Skin epidermis (tissue), 12 donors: ENCODE measurements around the gene PLXNA4.
A peak's percentile ranks its signal among the peaks of the same experiment; 100 is the strongest.

Experiments
- H3K27ac ChIP-seq, 21 experiments: fragments of 200-600 bp; sonication (generic) in 11 of 21; one replicate each; pipeline ENCODE4 v1.5.0; 2020; ENCODE audit warnings: mild to moderate bottlenecking in 3 of 21, inconsistent platforms in 2 of 21, moderate library complexity in 2 of 21
- H3K4me3 ChIP-seq, 7 experiments: fragments of 200-600 bp; sonication (generic) in 2 of 7; one replicate each; pipeline ENCODE4 v1.5.0; 2020; ENCODE audit warnings: inconsistent platforms in 2 of 7, mild to moderate bottlenecking in 2 of 7, moderate library complexity in 1 of 7

Gene PLXNA4

GRCh38 chr7:132352800-132353199 is 223.5 kb downstream of the PLXNA4 start:
- Histone ChIP-seq H3K4me3 (no peak overlapping the region), H3K27ac (peak overlapping the region in 5 of 21 experiments; percentile 10 to 77 (median 64))

DNA sequence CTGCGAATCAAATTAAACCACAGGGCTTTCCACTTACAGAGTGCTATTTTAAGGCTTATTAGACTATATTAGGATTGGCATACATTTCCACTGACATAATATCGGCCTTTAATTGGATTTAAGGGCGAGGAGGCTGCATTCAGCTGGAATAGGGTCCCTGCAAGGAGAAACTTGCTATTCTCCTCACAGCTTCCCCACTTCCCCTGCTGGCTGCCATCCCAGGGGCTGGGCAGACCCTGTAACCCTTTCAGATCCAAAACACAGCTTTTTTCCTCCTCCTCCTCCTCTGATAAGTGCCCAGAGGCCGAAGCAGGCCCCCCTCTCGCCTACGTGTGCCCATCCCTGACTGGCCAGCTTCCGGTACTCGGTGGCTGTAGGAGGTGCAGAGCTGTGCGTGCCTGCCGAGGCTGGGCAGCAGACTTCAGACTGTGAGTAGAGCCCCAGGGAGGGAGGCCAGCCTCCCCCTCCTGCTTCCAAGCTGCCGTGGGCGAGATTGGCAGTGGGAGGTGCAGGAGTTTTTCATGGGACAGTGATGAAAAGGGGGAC is 224.2 kb downstream of the PLXNA4 start:
- Histone ChIP-seq H3K4me3 (no peak overlapping the region), H3K27ac (peak overlapping the region in 15 of 21 experiments; percentile 10 to 83 (median 45))

DNA sequence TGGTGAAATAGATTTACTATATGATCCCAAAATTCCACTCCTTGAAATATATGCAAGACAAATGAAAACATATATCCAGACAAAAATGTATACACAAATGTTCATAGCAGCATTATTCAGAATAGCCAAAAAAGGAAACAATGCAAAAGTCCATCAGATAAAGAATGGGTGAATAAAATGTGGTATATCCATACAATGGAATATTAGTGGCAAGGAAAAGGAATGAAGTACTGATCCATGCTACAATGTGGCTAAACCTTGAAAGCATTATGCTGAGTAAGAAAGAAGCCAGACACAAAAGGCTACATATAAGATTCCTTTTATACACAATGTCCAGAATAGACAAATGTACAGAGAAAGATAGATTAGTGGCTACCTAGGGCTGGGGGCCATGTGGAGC is 225.5 kb downstream of the PLXNA4 start:
- H3K27ac ChIP-seq = no peak overlapping the region
- no peak overlapping the region for H3K4me3 ChIP-seq

- no peak overlapping the region for H3K4me3 ChIP-seq
- H3K27ac ChIP-seq = no peak overlapping the region
Observed at GRCh38 chr7:132349075-132349474, 227.2 kb downstream of the PLXNA4 start.

DNA sequence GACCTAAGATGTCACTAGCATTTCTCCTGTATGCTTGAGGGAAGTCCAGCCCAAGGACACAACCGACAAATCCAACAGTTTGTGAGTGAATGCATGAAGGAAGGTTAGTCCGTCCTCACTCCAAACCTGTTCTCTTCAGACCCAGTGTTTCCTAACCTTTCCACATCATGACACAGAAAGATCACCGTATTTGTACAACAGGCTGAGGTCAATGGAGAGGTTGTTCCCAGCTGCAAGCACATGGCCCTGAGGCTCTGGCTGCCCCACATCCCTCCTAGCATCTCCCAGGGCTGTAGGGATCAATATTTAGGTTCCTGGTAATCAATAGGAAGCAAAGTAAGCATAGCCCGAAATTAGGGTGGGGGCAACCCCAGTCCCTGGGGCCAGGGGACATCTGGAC is 227.9 kb downstream of the PLXNA4 start:
- Histone ChIP-seq H3K4me3 (no peak overlapping the region), H3K27ac (no peak overlapping the region)

DNA sequence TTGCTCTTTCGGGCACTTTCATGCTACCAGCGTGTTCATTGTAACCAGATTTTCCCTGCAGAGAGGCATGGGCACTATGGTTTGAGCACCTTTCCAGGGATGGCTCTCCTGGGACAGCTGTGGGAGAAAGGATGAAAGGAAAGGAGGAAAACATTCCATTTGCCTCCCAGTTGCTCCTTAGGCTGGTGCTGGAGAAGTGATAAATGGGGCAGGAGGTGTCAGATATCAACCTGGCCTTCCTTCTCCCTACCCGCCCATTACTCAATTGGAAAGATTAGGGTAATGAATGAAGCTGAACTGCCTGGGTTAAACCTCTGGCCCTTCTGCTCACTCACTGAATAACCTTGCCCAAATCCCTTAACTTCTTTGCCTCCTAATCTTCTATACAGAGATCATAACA is 228.4 kb downstream of the PLXNA4 start:
- Histone ChIP-seq H3K27ac (no peak overlapping the region), H3K4me3 (no peak overlapping the region)

- Histone ChIP-seq H3K27ac (no peak overlapping the region), H3K4me3 (no peak overlapping the region)
Observed at GRCh38 chr7:132347123-132347522, 229.1 kb downstream of the PLXNA4 start.

DNA sequence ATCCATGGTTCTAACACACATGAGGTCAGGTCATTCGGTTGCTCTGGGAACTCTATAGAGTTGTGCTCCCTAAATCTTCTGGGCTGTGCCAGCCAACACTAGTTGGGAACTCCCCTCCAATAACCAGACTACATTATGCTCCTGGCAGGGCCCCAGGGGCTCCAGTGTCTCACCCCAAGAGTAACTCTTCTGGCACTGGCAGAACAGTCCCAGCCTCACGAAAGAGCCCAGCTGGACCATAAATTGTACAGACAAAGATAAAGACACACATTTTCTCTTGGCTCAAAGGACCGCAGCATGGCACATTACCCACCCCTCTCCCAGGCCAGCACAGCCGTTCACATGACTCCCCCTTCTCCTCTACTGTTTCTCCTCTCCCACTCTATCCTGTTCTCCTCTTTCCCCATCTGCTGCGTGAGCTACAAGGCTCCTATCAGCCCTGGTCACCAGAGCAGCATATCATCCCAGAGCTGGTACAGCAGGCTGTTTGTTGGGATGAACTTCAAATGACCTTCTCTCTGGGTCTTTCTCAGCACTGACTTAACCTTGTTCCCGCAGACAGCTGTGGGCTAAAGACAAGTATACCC is 230.6 kb downstream of the PLXNA4 start:
- H3K4me3 ChIP-seq = no peak overlapping the region
- peak overlapping the region in 1 of 21 experiments; percentile 10 for H3K27ac ChIP-seq

DNA sequence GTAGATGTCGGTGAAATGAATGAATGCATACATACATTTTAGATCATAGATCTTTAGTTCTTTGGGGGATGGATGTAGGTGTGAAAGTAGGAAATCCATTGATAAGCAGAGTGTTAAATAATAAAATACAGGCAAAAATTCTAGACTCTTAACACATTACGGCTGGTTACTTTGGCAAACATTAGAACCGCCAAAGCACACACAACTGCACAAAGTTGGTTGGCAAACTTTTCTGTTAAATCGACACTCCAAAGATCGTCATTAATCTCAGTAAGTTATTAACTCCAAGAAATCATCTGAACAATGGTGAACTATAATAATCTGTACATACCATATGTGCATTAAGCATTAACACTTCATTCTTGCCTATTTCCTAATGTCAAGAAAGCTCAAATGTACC is 231.2 kb downstream of the PLXNA4 start:
- H3K4me3 ChIP-seq = no peak overlapping the region
- no peak overlapping the region for H3K27ac ChIP-seq

- Histone ChIP-seq H3K4me3 (no peak overlapping the region), H3K27ac (peak overlapping the region in 3 of 21 experiments; percentile 39 to 43 (median 42))
Observed at GRCh38 chr7:132343199-132343598, 233.1 kb downstream of the PLXNA4 start.

- Histone ChIP-seq H3K27ac (no peak overlapping the region), H3K4me3 (no peak overlapping the region)
Observed at GRCh38 chr7:132337450-132338080, 238.7 kb downstream of the PLXNA4 start.

- H3K4me3 ChIP-seq = no peak overlapping the region
- H3K27ac ChIP-seq = no peak overlapping the region
Observed at GRCh38 chr7:132336797-132337196, 239.5 kb downstream of the PLXNA4 start.

GRCh38 chr7:132333301-132333700 is 243.0 kb downstream of the PLXNA4 start:
- Histone ChIP-seq H3K4me3 (no peak overlapping the region), H3K27ac (no peak overlapping the region)

- Histone ChIP-seq H3K27ac (no peak overlapping the region), H3K4me3 (no peak overlapping the region)
Observed at GRCh38 chr7:132328760-132329159, 247.5 kb downstream of the PLXNA4 start.

DNA sequence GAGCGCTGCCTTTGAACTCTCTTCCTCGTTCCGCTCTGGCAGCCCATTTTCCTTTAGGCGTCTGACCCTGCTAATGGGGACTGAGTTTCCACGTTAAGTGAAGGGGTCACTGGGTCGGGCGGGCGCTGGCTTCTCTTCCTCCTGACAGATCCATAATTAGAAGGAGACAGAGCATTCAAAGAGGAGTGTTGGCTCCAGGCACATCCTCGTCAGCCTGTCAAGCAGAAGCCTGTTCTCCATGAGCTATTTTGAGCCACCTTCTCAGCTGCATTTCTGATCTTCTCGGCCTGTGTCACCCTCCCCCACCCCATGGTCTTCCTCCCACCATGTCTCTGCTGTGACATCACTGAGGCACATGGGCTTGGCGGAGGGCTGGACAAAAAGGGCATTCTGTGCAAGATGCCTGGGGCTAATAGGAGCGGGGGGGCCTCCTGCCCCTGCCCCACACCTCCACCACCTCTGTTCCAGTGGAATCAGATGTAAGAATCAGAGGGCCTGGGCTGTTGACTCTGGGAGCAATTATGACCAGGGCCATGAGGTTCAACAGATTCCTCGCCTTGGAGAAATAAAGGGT is 248.1 kb downstream of the PLXNA4 start:
- Histone ChIP-seq H3K4me3 (no peak overlapping the region), H3K27ac (no peak overlapping the region)

GRCh38 chr7:132326878-132327589 is 249.2 kb downstream of the PLXNA4 start:
- H3K4me3 ChIP-seq = no peak overlapping the region
- no peak overlapping the region for H3K27ac ChIP-seq

DNA sequence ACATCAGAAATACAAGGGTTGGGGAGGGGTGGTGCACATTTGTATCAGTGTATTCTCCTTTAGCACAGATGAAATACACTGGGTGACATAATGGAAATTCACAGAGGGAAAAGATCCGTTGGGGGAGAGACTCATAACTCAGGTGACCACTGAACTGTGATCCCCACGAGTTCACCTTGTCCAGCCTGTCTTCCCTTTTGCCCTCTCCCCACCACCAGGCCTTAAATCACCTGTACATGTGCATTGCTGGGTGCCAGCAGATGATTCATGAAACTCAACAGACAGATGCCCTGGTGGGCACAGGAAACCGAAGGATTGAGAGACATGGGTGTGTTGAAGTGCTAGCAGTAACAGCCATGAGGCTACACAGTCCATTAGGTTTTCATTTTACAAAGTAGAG is 253.3 kb downstream of the PLXNA4 start:
- peak overlapping the region in 1 of 21 experiments; percentile 25 for H3K27ac ChIP-seq
- H3K4me3 ChIP-seq = no peak overlapping the region

DNA sequence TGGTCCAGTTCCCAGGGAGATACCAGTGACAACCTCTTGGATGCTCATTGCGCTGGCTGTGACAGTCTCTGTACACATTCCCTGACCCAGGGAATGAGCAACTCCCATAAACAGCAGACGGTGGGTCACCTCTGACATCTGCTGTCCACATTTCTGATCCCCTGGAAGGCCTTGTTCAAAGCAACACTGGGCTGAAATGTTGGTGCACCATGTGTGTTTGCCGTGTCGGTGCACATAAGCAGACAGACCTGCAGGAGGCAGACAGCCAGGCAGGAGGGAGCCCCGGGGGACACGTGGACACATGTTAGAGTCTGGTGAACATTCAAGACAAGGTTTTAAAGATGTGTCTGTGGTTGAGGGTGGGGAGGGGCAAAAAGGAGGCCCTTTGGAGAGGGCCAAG is 254.9 kb downstream of the PLXNA4 start:
- H3K27ac ChIP-seq = no peak overlapping the region
- no peak overlapping the region for H3K4me3 ChIP-seq

GRCh38 chr7:132319481-132319880 is 256.8 kb downstream of the PLXNA4 start:
- no peak overlapping the region for H3K27ac ChIP-seq
- H3K4me3 ChIP-seq = no peak overlapping the region
